Fibroblast of skin of right quadriceps (primary cell): ENCODE results near the gene THOC7.

ENCODE experiments used
- DNase-seq: peaks from one replicate; pipeline ENCODE4 v3.0.0-alpha.2; 2013

The THOC7 gene

GRCh38 chr3:63832395-63832794 is 31.2 kb downstream of the THOC7 start:
- DNase-seq, result no peak

DNA sequence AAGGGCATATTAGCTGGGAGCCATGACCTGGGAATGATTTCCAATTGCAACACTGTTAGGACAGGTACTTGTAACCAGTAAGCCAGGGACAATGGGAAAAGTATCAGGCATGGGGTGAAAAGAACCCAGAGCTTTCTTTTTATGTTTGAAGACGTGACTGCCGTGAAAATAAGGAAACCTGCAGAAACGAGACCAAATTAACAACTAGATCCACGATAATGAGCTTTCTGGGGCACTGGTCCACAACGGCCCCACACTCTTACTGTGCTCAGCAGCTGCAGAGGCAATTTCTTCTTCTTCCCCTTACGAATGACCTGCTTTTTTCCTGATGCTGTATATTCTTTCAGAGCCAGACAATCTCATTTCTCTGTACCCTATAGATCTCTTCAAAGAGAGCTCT is 33.1 kb downstream of the THOC7 start:
- no peak for DNase-seq

GRCh38 chr3:63824309-63824708 is 39.3 kb downstream of the THOC7 start:
- peak; percentile 73 for DNase-seq

- DNase-seq, result no peak
These were observed 44.5 kb downstream of the THOC7 start, which contains the start of gene C3orf49 for GRCh38 chr3:63819151-63819398. TSS of gene C3orf49 (plus strand) at chr3:63819299. CDS start at chr3:63819472, 173 bp downstream.

- peak; percentile 61 for DNase-seq
These were observed 45.1 kb downstream of the THOC7 start for GRCh38 chr3:63818282-63819150.

- no peak for DNase-seq
These were observed 46.4 kb downstream of the THOC7 start for GRCh38 chr3:63817225-63817624.

DNA sequence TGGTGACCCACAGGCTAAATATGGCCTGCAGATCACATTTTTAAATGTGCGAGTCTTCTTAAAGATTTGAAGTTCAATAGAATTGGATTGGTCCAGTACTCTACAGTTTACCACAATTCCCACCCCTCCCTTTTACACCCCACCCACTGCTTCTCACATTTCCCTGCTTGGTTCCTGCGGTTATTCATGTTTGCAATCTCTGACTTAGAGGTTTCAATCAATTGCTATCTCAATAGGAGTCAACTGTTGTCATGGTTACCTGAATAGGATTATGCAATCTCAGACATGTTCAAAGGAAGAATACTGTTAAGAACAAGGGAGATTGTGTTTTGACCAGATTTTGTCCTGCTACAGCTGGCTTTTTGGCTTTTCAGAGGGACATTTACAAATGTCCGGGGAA is 49.4 kb downstream of the THOC7 start:
- DNase-seq, result peak; percentile 10

GRCh38 chr3:63809607-63810006 is 54.0 kb downstream of the THOC7 start:
- peak; percentile 67 for DNase-seq

DNA sequence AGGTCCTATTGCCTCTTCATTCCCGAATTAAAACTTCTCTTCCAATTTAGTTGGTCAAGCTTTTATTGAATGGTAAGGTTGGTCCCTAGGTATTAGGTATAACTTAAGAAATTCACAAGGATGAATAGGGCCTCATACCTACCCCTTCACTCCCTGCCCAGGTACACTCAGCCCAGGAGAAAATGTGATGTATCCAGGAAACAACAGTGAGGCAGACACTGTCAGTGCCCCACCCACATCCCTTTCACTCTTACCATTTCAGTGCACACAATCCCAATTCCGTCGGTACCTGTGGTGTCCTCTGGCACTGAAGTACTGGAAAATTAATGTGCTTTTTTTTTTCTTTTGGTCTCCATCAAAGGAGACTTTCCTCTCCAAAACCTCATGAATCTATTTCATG is 55.0 kb downstream of the THOC7 start:
- DNase-seq, result no peak

DNA sequence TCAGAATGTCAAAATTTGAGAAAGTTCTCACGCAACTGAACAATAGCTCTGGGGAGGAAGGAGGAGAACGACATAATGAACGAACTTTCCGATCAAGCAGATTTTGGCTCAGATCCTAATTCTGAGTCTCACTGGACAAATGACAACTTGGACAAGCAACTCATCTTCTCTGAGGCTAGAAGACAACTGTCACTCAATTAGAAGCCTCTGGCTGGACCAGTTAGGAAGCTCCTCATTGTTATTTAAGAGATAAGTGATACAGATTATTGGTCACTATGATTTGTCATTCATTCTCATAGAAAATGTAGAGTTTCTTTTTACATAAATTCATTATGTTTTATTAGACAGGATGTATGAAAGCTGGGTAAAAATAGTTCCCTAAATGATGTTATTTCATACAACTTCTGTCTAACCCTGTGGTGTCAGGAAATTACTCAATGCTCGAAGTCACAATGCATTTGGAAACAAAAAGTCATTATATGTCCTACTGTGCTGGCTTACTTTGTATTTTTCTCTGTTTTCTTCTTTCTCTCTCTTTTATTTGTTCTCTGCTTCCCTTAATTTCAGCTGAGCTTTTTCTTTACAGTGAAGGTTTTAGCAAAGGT is 55.5 kb downstream of the THOC7 start:
- DNase-seq, result no peak

GRCh38 chr3:63803911-63804310 is 59.7 kb downstream of the THOC7 start:
- DNase-seq, result no peak

DNA sequence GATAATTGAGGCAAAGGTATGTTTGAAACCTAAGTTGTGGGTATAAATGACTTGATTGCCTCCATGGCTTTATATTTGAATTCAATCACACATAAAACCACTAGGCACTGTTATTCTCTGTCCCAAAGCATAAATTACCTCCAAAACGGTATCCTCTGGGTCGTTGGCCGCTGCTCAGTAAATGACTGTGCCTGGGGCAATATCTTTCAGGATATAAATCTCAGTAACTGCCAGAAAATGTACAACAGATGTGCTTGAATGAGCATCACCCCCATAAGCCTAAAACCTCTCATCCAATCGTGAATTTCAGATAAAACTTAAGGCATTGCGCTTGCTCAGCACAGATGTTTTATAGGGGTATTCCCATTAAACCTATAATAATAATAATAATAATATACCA is 63.5 kb downstream of the THOC7 start:
- DNase-seq, result no peak

- no peak for DNase-seq
These were observed 64.7 kb downstream of the THOC7 start for GRCh38 chr3:63798949-63799348.

GRCh38 chr3:63798544-63798943 is 65.1 kb downstream of the THOC7 start:
- DNase-seq, result no peak

DNA sequence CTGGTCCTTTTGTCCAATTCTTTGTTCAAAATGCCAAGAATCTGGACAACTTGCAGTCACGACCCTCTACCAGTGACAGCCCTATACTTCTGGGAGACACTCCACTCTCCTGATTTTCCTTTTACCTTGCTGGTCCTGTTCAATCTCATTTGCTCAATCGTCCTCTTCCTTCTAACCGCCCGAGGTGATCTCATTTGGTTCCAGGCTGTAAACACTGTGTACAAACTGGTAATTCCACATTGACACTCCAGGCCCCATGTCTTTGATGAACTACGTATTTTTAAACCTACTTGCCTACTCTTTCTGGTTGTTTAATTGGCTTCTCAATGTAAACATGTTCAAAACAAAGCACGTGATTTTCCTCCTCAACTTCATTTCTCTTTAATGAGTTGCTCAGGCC is 68.2 kb downstream of the THOC7 start:
- DNase-seq, result no peak

DNA sequence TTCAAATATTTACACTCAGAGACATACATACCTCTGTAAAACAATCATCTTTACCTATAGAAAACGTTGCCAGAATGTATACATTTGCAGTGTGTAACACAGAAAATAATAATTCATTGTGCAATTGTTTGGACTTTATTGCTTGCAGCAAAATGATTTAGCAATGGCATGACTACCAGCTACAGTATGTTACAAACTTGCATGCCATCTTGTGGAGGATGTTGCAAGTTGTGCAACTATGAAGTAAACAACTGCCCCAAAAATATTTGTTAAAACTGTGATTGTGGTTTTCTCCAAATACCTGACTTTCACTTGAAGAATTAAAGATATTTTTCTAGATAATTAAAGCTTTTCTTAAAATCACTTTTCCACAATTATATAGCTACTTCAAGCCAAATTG is 71.6 kb downstream of the THOC7 start:
- DNase-seq, result peak; percentile 76
